ENCODE measurements around the gene MAP2K5.

DNA sequence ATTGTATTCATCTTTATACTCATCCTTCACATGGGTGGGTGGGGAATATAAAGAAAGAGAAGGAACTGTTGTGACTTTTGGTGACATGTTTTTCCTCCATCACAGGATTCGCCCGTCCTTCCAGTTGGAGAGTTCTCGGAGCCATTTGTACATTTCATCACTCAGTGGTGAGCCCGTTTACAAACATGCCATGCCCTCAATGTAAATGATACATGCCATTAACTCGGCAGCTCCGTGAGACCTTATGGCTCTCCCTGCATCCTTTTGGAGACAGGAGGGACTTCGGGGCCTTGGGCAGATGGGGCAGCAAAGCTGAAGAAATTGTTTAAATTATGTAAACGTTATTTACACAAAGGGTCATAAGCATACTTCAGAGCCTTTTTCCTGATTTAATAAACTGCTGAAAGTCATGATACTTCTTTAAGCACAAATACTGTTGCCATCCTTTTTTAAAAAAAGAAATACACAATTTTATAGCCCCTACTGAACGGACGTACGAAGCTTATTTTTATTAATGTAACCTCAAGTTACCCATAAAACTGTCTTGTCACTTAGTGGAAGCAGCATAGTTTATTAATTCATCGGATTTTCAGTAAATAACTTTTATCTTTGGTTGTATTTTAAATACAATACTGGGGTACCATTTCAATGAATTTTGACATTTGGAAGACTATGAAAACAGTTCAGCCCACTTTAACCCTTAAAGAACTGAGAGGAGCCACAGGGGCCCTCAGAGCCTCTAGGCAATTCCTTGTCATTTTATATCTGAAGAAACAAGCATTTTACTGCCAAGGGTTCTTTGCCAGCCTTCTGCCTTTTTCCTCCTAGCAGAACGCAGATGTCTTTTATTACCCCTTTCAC lies 227.2 kb downstream of the MAP2K5 start:
- TF ChIP-seq, protein P1, sequence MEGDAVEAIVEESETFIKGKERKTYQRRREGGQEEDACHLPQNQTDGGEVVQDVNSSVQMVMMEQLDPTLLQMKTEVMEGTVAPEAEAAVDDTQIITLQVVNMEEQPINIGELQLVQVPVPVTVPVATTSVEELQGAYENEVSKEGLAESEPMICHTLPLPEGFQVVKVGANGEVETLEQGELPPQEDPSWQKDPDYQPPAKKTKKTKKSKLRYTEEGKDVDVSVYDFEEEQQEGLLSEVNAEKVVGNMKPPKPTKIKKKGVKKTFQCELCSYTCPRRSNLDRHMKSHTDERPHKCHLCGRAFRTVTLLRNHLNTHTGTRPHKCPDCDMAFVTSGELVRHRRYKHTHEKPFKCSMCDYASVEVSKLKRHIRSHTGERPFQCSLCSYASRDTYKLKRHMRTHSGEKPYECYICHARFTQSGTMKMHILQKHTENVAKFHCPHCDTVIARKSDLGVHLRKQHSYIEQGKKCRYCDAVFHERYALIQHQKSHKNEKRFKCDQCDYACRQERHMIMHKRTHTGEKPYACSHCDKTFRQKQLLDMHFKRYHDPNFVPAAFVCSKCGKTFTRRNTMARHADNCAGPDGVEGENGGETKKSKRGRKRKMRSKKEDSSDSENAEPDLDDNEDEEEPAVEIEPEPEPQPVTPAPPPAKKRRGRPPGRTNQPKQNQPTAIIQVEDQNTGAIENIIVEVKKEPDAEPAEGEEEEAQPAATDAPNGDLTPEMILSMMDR (IDR thresholded peaks at IDR 0.05): no peak
- TF ChIP-seq POLR2A (IDR thresholded peaks at IDR 0.05): no peak

Measured in uterus (tissue), 2 donors.